Epithelial cell of esophagus (primary cell): ENCODE data around the gene RHOBTB1.

Experiments used
- DNase-seq: peaks from one replicate; pipeline ENCODE4 v3.0.0; 2010; ENCODE audit warnings: low read depth
- H3K4me3 ChIP-seq: 2 replicates; pipeline ENCODE4 v1.5.1; 2011; ENCODE audit warnings: mild to moderate bottlenecking, low read length, control low read depth
- CTCF ChIP-seq: IDR thresholded peaks from 2 replicates; pipeline ENCODE4 v1.5.1; 2011; ENCODE audit warnings: low read depth, mild to moderate bottlenecking, low read length, control low read depth, inconsistent platforms; ENCODE audit not compliant: insufficient read depth; ENCODE audit errors: missing control alignments

The RHOBTB1 gene

GRCh38 chr10:60957667-60958221 is 13.8 kb upstream of the RHOBTB1 start:
- DNase-seq = no peak
- TF ChIP-seq CTCF = no peak
- no peak overlapping the region for H3K4me3 ChIP-seq

GRCh38 chr10:60955957-60956425 is 12.0 kb upstream of the RHOBTB1 start:
- no peak for TF ChIP-seq CTCF
- H3K4me3 ChIP-seq = no peak overlapping the region
- peak; percentile 91 for DNase-seq

- H3K4me3 ChIP-seq = no peak overlapping the region
- TF ChIP-seq CTCF = no peak
- DNase-seq = no peak
Measured at GRCh38 chr10:60955316-60955715, 11.3 kb upstream of the RHOBTB1 start.

- TF ChIP-seq CTCF = no peak
- DNase-seq = no peak
- H3K4me3 ChIP-seq = no peak overlapping the region
Measured at GRCh38 chr10:60954035-60954434, 10.1 kb upstream of the RHOBTB1 start.

GRCh38 chr10:60953420-60953819 is 9.4 kb upstream of the RHOBTB1 start:
- DNase-seq = no peak
- no peak for TF ChIP-seq CTCF
- no peak overlapping the region for H3K4me3 ChIP-seq

GRCh38 chr10:60952846-60953220 is 8.8 kb upstream of the RHOBTB1 start:
- TF ChIP-seq CTCF = no peak
- no peak for DNase-seq
- no peak overlapping the region for H3K4me3 ChIP-seq

GRCh38 chr10:60952067-60952845 is 8.3 kb upstream of the RHOBTB1 start:
- DNase-seq = no peak
- H3K4me3 ChIP-seq = no peak overlapping the region
- no peak for TF ChIP-seq CTCF
